Thymus (tissue), 11 donors: Measurements from ENCODE around the gene SARDH. TPM values are rescaled to one million over a fixed set of nuclear protein-coding genes. Genes with fewer than 3 reads are reported as not detected.

ENCODE experiments used
- DNase-seq, 9 donors: peaks; one replicate each; pipeline ENCODE4 v3.0.0-alpha.2; 2013; ENCODE audit warnings: low spot score in 9 of 9, low read depth in 6 of 9, missing footprints in 1 of 9
- H3K27ac ChIP-seq, 2 donors: one replicate each; pipeline ENCODE4 v1.5.1; 2013; ENCODE audit warnings: control low read depth in 1 of 2, low read depth in 1 of 2, low read length in 1 of 2, mild to moderate bottlenecking in 1 of 2, moderate library complexity in 1 of 2
- H3K27me3 ChIP-seq, 2 donors: one replicate each; pipeline ENCODE4 v1.5.1; 2013; ENCODE audit warnings: low read length in 1 of 2; ENCODE audit not compliant: control insufficient read depth in 2 of 2, insufficient read depth in 1 of 2
- H3K36me3 ChIP-seq, 2 donors: one replicate each; pipeline ENCODE4 v1.5.1; 2013; ENCODE audit warnings: low read length in 1 of 2, mild to moderate bottlenecking in 1 of 2, moderate library complexity in 1 of 2; ENCODE audit not compliant: control insufficient read depth in 2 of 2, insufficient read depth in 2 of 2
- H3K4me1 ChIP-seq, 2 donors: one replicate each; pipeline ENCODE4 v1.5.1; 2013; ENCODE audit warnings: low read length in 2 of 2; ENCODE audit not compliant: control insufficient read depth in 2 of 2, insufficient read depth in 2 of 2
- H3K4me3 ChIP-seq, 2 donors: one replicate each; pipeline ENCODE4 v1.5.1; 2013; ENCODE audit warnings: low read length in 2 of 2, control low read depth in 1 of 2, mild to moderate bottlenecking in 1 of 2
- H3K9me3 ChIP-seq, 2 donors: one replicate each; pipeline ENCODE4 v1.5.1; 2013; ENCODE audit warnings: low read length in 1 of 2, mild to moderate bottlenecking in 1 of 2; ENCODE audit not compliant: control insufficient read depth in 2 of 2, insufficient read depth in 1 of 2
- WGBS: extraction: QIAGEN DNeasy Blood & Tissue Kit; methylation state at CpG from one replicate; pipeline ENCODE4 v1.1.7; 2013; 5-methylcytosine and 5-hydroxymethylcytosine counted together
- polyA plus RNA-seq: library from polyadenylated mRNA; stranded (reverse); fragments of 200-250 nt; gene quantifications from one replicate; pipeline ENCODE4 v1.2.3, GENCODE V29; 2013
- total RNA-seq: library from RNA; stranded (reverse); fragments of 120-200 nt; gene quantifications from one replicate; pipeline ENCODE4 v1.2.4, GENCODE V29; 2013
- donor health status: healthy.

SARDH gene
- total and polyA plus RNA-seq, 2 donors, result 5.4 to 13.1 TPM

DNA sequence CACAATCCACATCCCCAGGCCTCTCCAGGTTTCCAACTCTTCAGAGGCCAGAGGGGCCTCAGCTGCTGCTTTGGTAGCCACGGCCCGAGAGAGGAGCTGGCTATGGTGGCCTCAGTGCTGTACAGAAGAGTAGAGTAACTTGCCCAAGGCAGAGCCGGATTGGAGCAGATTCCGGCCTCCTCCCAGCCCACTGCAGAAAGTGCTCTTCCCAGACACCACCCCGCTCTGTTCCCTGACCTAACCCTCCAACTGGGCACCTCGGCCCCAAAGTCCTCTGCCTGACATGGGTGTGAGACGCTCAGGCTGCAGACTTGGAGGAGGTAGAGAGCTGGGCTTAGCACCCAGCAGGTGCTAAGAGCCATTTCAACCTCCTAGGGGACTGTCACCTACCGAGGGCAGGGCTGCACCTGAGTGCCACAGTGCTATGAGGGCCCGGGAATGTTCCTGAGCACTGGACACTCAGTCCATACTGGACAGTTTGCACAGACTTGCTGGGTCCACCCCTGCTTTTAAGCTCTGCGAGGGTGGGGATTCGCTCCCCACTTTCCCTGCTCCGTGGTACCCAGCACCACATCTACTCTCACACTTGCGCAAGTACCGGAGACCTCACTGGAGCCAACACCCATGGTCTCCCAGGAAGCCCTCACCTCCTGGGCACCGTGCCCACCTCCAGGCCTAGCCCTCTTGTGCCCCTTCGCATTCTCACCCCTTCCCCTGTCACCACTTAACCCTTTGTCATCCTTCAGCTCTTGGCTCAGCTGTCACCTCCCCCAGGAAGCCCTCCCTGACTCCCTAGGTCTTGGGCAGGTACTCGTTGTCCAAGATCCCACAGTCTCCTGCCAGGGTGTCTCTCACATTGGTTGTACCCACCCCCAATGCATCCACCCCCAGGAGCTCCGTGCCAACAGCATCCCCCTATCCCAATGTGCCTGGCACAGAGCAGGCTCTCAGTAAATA is 52.2 kb downstream of the SARDH start:
- DNase-seq, result no peak
- Histone ChIP-seq H3K27ac (peak overlapping the region in 1 of 2 donors; percentile 8), H3K36me3 (peaks cover 0 to 4% of the 10 kb centered on the region in 2 donors), H3K27me3 (no peaks in the 10 kb centered on the region), H3K4me1 (peaks cover 4 to 26% of the 10 kb centered on the region in 2 donors), H3K4me3 (no peak overlapping the region), H3K9me3 (no peaks in the 10 kb centered on the region)
- WGBS, result 96% methylated on average over 18 of the region's 18 CpGs

GRCh38 chr9:133684936-133685361 is 53.2 kb downstream of the SARDH start:
- Histone ChIP-seq H3K4me1 (peaks cover 6 to 26% of the 10 kb centered on the region in 2 donors), H3K9me3 (no peaks in the 10 kb centered on the region), H3K4me3 (no peak overlapping the region), H3K27ac (peak overlapping the region in 1 of 2 donors; percentile 15), H3K27me3 (no peaks in the 10 kb centered on the region), H3K36me3 (peaks cover 0 to under 1% of the 10 kb centered on the region in 2 donors)
- DNase-seq, result no peak
- WGBS, result 95% methylated on average over 17 of the region's 17 CpGs

- Histone ChIP-seq H3K9me3 (no peaks in the 10 kb centered on the region), H3K4me1 (peaks cover 6 to 30% of the 10 kb centered on the region in 2 donors), H3K27me3 (peaks cover 0 to 1% of the 10 kb centered on the region in 2 donors), H3K27ac (peak overlapping the region; percentile 85 to 86), H3K36me3 (no peaks in the 10 kb centered on the region), H3K4me3 (no peak overlapping the region)
- DNase-seq, result no peak
- 92% methylated on average over 26 of the region's 26 CpGs for WGBS
Observed at GRCh38 chr9:133684121-133684935, 53.8 kb downstream of the SARDH start.

GRCh38 chr9:133683586-133684120 is 54.5 kb downstream of the SARDH start:
- peak overlapping the region; percentile 85 to 86 for H3K27ac ChIP-seq
- DNase-seq, result peak in 5 of 9 donors; percentile 44 to 82 (median 55)
- no peaks in the 10 kb centered on the region for H3K9me3 ChIP-seq

DNA sequence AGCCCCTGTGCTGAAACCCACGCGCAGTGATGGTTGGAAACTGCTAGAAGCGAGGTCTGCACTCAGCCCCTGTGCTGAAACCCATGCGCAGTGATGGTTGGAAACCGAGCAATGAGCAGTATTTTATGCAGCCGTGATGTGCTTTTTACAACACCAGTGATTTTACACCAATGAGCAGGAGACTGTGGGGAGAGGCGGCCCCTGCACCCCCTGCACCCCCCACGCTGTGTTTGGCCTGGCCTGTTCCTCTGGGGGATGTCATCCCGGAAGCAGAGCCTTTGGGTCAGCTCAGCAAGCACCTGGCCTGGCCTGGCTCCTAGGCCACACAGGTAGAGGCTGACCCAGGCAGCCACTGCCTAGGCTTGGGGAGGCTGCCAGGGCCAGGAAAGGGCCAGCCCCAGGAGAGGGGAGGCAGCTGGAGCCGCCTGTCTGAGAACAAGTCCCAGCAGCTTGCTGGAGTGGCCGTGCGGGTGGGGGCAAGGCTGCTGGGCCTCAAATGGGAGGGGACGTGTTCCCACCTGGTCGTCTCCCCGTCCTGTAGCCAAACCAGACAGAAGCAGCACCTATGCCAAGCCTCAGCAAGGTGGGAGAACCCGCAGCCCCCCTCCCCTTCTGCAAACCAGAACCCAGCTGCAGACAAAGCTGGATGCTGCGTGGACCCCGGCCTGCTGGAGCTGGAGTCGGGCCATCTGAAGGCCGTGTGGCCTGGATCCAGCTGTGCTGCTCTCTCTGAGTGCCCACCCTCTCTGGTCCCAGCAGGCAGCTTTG is 55.1 kb downstream of the SARDH start:
- 88% methylated on average over 20 of the region's 20 CpGs for WGBS
- Histone ChIP-seq H3K27ac (peak overlapping the region; percentile 85 to 86), H3K27me3 (peaks cover 0 to 2% of the 10 kb centered on the region in 2 donors), H3K36me3 (peaks cover 0 to 3% of the 10 kb centered on the region in 2 donors), H3K4me1 (peaks cover 6 to 41% of the 10 kb centered on the region in 2 donors), H3K9me3 (no peaks in the 10 kb centered on the region), H3K4me3 (no peak overlapping the region)
- peak in 1 of 9 donors; percentile 27 for DNase-seq

More at GRCh38 chr9:133683586-133684120, 54.5 kb downstream of the SARDH start:
- H3K36me3 ChIP-seq, result peaks cover 0 to 3% of the 10 kb centered on the region in 2 donors
- no peak overlapping the region for H3K4me3 ChIP-seq
- H3K4me1 ChIP-seq, result peaks cover 6 to 36% of the 10 kb centered on the region in 2 donors
- WGBS, result 73% methylated on average over 19 of the region's 19 CpGs
- H3K27me3 ChIP-seq, result peaks cover 0 to 2% of the 10 kb centered on the region in 2 donors

GRCh38 chr9:133681658-133682306 is 56.4 kb downstream of the SARDH start:
- no peak for DNase-seq
- H3K27me3 ChIP-seq, result peaks cover 0 to 2% of the 10 kb centered on the region in 2 donors

GRCh38 chr9:133680976-133681657 is 57.0 kb downstream of the SARDH start:
- Histone ChIP-seq H3K36me3 (peaks cover 0 to 3% of the 10 kb centered on the region in 2 donors), H3K4me3 (no peak overlapping the region), H3K4me1 (peaks cover 10 to 60% of the 10 kb centered on the region in 2 donors), H3K27ac (peak overlapping the region in 1 of 2 donors; percentile 70), H3K9me3 (no peaks in the 10 kb centered on the region), H3K27me3 (peaks cover 0 to 2% of the 10 kb centered on the region in 2 donors)
- 92% methylated on average over 20 of the region's 20 CpGs for WGBS
- no peak for DNase-seq

More at GRCh38 chr9:133681658-133682306, 56.4 kb downstream of the SARDH start:
- Histone ChIP-seq H3K4me3 (no peak overlapping the region), H3K36me3 (peaks cover 0 to 3% of the 10 kb centered on the region in 2 donors), H3K27ac (no peak overlapping the region), H3K9me3 (no peaks in the 10 kb centered on the region), H3K4me1 (peaks cover 10 to 53% of the 10 kb centered on the region in 2 donors)
- 94% methylated on average over 35 of the region's 35 CpGs for WGBS
